CD4-positive, alpha-beta T cell treated with Interleukin-12 subunit alpha and Interleukin-12 subunit beta, for 1 hour (primary cell): ENCODE measurements around the gene FMNL2.
"Not testable (repeated sequence)": the region's sequence is repeated elsewhere in the genome, so short reads cannot be mapped to it uniquely, and the experiment has no call there.

Experiments
- DNase-seq: peaks from one replicate; pipeline ENCODE4 v3.0.0-alpha.2; 2020

The FMNL2 gene

DNA sequence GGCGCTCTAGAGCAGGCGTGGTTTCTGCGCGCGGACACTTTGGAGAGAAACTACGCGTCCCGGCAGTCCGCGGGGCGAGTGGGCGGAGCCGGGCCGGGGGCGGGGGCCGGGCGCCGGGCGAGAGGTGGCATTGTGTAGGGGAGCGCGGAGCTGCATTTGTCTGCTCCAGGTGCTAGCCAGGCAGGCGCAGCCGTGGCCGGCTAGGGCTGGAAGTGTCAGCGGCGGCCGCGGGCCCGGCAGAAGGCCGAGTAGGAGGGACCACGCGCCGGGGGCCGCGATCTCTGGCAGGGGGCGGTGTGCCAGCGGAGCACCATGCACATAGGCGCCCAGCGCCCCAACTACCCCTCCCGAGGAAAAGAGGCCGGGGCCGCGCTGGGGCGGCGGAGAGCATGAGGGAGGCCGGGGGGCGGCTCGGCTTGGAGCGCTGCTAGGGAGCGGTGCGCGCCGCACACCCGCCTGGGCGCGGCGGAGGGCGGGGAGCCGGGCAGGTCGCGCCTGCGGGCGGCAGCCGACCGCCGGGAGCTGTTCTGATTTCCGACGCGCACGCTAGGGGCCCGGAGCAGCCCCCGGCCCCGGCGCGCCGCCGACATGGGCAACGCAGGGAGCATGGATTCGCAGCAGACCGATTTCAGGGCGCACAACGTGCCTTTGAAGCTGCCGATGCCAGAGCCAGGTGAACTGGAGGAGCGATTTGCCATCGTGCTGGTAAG, at the start of gene FMNL2:
FMNL2 (plus strand) TSS at position 159 of the 710 bp plus-strand sequence.
- peak; percentile 23 for DNase-seq

DNA sequence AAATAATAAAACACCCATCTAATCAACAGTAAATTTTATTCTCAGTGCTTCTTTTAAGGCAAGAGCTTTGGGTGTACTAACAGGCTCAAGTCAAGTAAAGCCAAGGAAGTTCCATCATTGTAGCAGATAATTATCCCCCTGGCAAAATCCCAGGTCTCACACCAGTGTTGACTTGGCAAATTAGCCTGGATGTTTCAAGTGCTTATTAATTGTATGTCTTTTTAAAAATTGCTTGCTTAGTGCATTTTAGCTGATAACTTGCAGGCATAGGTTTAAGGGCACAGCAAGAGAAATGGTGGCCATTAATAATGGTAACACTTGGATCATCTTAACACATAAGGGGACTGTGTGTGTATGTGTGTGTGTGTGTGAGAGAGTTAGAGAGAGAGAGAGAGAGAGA, 42.0 kb upstream of the FMNL2 start:
- DNase-seq: no peak

DNA sequence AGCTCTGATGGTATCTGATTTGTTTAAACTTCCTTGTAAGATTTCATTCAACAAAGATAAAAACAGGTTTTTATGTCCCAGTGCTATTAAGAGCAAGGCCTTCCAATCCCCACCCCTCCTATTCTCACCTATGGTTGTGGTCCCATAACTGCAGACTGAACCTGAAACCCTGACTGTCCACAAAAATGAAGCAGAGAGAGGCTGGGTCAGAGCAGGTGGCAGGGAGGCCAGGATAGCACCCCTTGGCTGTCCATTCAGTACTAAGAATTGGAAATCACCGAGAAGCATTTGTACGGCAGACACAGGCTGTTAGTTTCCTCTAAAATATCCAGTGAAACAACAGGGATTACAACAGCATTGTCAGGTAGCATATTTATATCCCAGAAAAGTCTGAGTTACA, 37.3 kb upstream of the FMNL2 start:
- no peak for DNase-seq

DNA sequence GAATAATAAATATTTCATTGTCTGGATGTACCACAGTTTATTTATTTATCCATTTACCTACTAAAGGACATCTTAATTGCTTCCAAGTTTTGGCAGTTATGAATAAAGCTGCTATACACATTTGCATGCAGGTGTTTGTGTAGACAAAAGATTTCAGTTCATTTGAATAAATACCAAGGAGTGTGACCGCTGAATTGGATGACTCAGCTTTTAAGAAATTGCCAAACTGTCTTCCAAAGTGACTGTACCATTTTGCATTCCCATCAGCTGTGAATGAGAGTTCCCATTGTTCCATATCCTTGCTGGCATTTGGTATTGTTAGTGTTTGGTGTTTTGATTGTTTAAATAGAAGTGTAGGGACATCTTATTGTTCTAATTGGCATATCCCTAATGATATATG, 36.2 kb upstream of the FMNL2 start:
- DNase-seq: no peak

DNA sequence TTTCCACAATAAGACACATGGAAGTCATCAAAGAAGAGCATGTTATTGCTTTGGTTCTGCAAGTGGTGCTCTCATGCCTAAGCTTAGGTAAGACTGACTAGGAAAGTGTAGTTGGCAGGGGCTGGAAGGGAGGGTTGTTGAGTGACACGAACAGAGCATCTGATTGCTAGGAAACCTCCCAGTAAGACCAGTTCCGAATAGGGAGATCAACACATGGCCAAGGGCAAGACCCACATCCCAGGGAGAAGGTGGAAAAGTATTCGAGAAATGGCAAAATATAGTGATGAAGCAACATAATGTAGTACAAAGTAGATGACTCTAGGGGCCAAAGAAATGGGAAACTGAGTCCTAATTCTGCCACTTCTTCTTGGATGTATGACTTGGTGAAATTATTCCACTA, 33.8 kb upstream of the FMNL2 start:
- no peak for DNase-seq

DNA sequence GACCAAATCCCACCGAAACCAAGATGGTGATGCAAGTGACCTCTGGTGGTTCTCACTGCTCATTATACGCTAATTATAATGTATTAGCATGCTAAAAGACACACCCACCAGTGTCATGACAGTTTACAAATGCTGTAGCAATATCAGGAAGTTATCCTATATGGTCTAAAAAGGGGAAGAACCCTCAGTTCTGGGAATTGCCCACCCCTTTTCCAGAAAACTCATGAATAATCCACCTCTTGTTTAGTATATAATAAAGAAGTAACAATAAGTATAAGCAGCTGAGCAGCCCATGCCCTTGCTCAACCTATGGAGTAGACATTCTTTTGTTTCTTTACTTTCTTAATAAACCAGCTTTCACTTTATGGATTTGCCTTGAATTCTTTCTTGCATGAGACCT, 31.0 kb upstream of the FMNL2 start:
- DNase-seq: no peak

DNA sequence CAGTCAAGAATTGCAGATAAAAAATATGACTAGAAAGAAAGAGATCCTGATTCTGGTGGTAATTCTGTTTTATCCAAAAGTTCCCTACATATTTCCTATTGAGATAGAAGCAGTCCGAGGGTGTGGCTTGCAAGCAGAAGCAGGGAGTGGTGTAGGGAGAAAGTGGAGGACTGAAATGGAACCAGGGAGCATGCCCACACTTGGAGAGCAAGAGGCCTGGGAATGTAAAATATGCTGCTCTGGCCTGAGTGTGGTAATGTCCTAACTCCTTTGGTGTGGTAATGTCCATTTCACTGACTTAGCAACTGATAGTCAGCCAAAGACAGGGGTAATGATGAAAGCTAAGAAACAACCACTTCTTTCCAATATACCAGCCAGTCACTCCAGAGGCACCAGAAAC, 30.1 kb upstream of the FMNL2 start:
- DNase-seq: no peak

DNA sequence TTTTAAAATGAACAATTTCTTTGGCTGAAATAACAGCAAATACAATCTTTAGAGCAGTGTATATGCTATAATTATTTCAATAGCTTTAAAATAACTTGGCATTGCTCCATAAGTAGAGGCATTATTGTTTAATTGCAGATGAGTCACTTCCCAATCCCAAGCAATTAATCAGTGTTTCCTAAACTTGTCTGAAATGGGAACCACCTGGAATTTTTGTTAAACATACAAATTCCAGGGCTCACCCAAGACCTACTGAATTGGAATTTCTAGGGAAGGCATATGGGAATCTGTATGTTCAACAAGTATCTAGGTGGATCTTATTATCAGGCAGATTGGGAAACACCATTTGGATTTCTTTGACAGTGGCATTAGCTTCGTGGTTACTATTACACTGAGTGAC, 27.1 kb upstream of the FMNL2 start:
- DNase-seq: no peak

DNA sequence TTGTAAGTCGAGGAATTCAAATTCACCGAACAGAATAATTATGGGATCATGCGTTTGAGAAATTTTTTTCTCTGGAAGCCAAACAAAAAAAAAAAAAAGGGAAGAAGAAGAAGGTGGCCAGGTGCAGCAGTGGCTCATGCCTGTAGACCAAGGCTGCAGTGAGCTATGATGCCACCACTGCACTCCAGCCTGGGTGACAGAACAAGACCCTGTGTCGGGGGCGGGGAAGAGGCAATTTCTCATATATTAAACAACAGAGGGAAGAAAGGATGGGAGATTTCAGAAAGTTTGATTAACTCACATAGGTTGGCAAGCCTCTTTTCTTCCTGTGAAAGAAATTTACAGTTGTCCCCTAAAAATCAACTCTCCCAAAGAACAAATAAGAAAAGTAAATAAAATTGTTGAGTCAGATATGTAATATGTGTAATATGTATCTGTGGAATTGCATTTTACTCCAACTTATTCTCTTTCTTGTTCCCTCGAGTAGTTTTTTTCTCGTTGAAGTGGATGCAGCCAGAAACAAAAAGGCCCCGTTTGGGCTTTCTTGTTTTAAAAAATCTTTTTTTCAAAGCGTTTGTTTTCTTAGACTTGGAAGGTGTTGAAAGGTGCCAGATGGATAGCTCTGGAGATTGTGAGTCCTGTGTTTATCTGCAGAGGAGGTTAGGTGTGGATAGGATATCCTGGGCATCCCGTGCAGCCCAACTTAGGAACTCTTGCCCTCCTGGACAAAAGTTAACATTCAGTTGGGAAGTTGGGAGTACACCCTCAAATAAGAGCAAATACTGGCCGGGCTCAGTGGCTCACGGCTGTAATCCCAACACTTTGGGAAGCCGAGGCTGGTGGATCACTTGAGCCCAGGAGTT, 25.4 kb upstream of the FMNL2 start:
- DNase-seq: no peak

DNA sequence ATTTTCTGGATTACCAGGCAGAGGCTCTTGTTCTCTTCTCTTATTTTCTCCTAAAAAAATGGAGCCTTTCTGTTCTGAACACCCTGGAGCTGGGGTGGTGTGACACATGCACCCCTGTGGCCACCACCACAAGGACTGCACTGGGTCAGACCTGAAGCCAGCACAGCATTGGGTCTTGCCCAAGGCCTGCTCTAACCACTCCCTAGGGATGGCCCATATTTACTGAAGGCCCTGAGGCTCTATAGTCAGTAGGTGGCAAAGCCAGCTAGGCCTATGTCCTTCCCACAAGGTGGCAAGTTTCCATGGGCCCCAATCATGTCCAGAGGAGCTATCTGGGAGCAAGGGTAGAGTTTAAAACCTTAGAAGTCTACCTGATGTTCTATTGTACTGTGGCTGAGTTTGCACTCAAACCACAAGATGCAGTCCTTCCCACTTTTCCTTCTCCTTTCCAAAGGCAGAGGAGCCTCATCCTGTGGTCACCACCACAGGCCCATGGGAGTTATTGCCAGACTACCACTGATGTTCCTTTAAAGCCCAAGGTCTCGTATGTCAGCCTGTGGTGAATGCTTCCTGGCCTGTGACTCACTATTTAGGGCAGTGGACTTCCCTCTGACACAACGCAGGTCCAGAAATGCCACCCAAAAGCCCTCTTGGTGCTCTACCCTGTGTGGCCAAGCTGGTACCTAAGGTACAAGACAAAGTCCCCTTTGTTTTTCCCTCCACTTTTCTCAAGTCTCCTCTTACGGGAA, 15.0 kb upstream of the FMNL2 start:
- no peak for DNase-seq

DNA sequence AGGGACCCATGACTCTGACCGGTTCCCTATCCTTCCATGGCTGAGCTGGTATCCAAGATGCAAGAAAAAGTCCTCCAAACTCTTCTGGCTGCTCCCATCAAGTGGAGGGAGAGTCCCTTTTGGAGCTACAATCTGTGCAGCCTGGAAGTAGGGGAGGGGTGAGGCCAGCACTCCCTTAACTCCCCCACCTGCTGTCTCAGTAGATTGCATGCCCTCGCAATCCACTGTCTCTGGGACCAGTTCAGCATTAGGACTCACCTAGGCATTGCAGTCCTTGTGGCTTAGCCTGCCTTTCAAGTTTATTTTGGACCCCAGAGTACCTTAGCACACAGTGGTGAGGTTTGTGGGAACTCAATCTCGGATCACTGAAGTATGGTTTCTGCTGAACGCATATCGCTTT, 14.2 kb upstream of the FMNL2 start:
- no peak for DNase-seq

DNA sequence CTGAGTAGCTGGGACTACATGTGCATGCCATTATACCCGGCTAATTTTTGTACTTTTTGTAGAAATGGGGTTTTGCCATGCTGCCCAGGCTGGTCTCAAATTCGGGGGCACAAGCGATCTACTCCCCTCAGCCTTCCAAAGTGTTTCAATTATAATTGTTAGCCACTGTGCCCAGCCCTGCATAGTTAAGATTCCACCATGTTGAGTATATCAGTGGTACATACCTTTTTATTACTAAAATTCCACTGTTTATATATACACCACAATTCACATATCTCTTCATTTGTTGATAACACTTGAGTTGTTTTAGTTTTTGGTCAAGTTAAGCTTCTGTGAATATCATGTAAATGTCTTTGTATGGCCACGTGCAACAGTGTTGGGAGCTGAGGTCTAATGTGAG, 12.8 kb upstream of the FMNL2 start:
- no peak for DNase-seq

DNA sequence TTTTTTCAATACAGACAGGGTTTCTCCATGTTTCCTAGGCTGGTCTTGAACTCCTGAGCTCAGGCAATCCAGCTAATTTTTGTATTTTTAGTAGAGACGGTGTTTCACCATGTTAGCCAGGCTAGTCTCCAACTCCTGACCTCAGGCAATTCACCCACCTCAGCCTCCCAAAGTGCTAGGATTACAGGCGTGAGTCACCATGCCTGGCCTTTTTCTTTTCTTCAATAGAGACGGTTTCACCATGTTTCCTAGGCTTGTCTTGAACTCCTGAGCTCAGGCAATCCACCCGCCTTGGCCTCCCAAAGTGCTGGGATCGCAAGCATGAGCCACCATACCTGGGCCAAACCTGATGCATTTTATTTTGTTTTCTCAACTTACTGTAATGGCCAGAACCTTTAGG, 9.8 kb upstream of the FMNL2 start:
- not testable (repeated sequence) for DNase-seq

DNA sequence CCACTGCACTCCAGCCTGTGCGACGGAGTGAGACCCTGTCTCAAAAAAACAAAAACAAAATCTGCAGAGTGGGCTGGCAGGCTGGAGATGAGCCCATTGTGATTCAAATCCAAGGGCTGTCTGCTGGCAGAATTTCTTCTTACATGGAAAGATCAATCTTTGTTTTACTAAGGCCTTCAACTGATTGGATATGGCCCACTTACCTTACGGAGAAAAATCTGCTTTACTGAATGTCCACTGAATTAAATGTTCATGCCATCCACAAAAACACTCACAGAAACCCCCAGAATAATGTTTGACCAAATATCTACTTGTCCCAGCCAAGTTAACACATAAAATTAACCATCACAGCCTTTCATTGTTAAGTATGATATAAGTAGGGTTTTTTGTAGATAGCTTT, 8.3 kb upstream of the FMNL2 start:
- no peak for DNase-seq

DNA sequence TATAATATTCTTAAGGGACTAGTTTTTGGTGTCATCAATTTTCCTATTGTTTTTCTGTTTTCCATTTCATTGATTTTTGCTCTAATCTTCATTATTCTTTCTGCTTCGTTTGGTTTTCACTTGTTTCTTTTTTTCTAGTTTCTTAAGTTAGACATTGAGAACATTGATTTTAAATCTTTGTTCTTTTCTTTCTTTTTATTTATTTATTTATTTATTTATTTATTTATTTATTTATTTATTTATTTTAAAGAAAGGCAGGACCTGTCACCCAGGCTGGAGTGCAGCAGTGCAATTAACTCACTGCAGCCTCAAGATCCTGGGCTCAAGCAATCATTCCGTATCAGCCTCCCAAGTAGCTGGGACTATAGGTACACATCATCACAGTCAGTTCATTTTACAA, 7.0 kb upstream of the FMNL2 start:
- no peak for DNase-seq

DNA sequence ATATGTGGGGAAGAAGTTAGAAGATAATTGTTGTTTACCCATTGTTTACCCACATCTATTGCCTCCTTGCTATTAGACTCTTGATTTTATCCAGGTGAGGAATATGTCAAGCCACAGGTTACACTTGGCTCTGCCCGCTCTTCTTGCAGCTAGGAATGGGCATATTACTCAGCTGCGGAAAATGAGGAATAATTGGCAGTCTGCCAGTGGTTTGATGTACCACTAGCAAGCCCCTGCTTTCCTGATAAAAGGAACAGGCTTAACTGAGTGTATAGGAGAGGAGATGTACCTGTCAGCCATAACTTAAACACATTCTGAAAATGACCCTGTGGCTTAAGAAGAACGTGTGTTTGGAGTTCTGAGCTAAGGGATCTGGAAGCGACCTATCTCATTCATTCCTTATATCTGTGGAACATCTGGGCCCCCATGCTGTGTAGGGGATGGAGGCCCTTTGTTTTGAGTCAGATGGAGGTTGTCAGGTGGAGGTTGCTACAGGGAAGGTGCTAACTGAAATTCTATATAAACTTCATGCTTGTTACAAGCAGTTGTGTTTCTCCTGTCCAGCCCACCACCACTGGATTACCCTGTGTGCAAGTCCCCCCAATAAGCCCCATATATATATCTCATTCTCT, 4.6 kb upstream of the FMNL2 start:
- DNase-seq: no peak

DNA sequence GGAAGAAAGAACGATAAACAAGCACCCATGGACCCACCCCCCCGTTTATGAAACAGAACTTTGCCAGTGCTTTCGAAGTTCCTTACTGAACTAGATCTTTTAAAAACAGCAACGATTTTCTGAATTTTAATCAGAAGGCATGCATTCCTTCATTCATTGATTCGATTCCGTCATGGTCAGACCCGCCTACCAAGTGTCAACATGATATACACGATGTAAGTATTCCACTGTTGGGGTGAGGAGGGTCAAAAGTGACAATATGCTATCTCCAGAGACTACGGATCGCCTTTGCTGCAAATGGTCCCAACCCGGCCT, 316 bp upstream of the FMNL2 start:
- no peak for DNase-seq

DNA sequence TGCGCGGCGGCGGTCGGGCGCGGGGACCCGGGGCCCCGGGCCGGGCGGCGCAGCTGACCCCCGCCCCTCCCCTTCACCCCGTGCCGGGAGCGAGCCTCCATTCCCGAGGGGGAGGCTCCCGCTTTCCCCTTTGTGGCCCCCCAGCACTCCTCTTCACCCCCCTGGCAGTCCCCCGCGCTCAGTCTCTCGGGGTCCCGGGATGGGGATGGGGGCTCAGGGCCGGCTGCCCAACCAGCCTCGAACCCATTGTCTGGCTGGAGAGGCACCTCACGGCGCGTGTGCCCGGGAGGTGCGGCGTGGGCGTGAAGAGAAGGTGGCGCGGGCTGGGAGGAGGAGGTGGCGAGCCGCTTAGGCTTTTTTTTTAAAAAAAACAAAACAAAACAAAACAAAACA, 748 bp downstream of the FMNL2 start:
- DNase-seq: no peak

DNA sequence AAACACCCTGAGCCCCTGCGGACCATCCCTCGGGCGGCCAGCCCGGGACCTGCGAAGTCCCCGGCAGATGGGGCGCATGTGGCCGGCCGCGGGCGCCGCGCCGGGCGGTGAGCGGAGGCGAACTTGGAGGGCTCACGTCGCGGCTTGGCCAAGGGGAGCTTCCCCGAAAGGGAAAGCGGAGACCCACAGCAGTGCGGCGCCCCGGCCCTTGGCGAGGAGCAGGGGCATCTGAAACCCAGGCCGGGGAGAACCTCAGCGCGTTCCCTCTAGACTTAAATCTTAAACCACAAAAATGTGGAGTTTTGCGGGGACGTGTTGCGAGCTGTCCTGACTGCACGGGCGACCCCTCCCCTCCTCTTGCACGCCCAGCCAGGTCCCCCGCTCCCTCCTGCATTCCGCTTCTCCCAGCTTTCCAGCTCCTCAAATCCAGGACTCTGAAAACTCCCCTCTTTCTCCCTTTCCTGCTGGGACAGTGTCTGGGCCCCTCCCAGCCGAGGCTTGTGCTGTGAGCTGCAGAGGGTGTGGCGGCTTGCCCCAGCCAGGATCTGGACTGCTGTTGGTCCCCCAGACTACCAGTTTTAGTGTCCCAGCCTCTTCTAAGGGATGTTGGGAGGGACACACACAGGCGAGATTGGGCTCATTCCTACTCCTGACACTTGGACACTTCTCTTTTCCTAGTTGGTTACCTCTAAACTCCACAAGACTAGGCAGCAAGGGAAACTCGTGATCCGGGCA, 1.3 kb downstream of the FMNL2 start:
- no peak for DNase-seq

DNA sequence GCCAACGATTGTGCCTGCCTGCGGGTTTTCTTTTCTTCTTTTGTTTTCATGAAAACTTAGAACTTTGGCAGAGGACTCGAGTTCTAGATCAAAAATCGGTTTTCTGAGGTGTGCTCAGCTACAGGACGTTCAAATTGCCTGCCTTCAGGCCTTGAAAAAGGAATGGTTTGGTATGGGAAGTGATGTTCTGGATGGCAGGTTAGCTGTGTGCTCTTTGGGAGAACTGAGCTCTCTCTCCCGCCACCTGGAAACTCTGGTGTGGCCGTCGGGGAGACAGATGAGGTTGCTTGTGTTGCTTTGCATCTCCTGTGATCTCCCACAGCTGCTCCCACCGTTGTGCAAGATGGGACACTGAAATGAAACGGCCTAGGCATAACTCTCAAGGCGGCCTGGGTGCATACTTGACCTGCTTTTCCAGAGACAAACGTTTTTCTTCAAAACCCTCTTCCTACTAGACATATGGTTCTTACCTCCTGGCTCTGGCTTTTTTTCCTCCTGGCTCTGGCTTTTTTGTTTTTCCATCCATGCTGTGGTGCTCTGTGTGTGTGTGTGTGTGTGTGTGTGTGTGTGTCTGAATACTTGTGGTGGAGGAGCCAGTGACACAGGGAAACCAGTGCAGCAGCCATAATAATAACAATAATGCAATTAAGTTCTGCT, 2.0 kb downstream of the FMNL2 start:
- no peak for DNase-seq

DNA sequence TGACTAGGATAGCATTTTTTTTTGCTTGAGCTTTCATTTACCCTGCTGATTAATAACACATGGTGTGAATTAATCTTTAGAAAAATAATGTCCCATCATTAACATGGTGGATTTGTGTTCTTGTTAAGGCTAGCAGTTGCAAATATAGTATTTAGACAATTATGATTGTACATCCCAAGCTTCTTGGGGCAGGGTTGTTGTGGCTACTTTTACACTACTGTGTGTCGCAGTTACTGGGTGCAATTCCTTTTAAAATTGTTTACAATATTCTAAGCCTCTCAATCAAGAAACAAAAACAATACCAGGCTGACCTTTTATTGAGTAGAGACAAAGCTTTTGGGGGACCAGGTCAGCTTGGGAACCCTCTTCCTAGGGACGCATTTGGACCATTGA, 2.5 kb downstream of the FMNL2 start:
- no peak for DNase-seq

DNA sequence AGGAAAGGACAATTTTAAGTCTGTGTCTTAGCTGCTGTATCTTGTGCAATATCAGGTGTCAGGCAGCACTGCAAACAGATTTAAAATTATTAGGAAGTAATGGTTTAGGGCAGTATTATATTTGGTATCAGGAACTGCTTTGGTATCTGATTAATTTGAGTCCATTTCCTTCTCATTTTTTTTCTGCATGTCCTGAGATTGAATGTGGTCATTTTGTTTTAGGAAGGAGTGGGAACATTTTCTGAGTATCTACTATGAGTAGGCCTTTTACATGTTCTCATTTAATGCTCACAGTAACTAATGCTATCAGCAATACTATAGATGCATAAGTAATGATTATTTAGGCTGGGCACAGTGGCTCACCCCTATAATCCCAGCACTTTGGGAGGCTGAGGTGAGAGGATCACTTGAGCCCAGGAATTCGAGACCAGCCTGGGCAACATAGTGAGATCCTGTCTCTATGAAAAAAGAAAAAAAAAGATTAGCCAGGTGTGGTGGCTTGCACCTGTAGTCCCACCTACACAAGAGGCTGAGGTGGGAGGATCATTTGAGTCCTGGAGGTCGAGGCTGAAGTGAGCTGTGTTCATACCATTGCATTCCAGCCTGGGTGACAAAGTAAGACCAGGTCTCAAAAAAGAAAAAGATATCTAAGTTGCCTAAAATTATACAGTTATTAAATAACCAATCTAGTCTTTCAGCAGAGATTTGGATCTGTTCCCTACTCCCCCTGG, 4.7 kb downstream of the FMNL2 start:
- no peak for DNase-seq
